A673 (cell line): Measurements from ENCODE around the gene ZNF680. TPM values are rescaled to one million over a fixed set of nuclear protein-coding genes. Genes with fewer than 3 reads are reported as not detected.

ENCODE experiments used
- BruUV-seq: library from RNA; stranded (reverse); fragments of 400-500 nt; replicated peaks from 2 replicates; lab custom pipeline; 2021; lab: Mats Ljungman, UMichigan
- CTCF ChIA-PET: fragments of 300-600 bp; sonication (Branson Sonifier 250); formaldehyde crosslinking; loops from one replicate; lab custom pipeline; 2022; ENCODE audit warnings: antibody characterized with exemption; lab: Charles Lee
- POLR2A ChIA-PET: fragments of 300-600 bp; sonication (Branson Sonifier 250); formaldehyde crosslinking; loops from one replicate; lab custom pipeline; 2022; ENCODE audit warnings: antibody characterized with exemption; ENCODE audit not compliant: low non-redundant PET; lab: Charles Lee
- DNase-seq: peaks from one replicate; pipeline ENCODE4 v3.0.0-alpha.2; 2015; ENCODE audit warnings: low spot score
- H3K27ac ChIP-seq: fragments of 200-600 bp; sonication (generic); 2 replicates; pipeline ENCODE4 v1.5.1; 2016; ENCODE audit warnings: mixed run types, low read depth, mild to moderate bottlenecking, mixed read lengths, antibody characterized with exemption, low read length; ENCODE audit not compliant: poor library complexity, severe bottlenecking
- H3K27me3 ChIP-seq: fragments of 200-600 bp; sonication (generic); replicated peaks from 2 replicates; pipeline ENCODE4 v1.6.1; 2017; ENCODE audit warnings: mixed run types, low read depth, mild to moderate bottlenecking, mixed read lengths, antibody characterized with exemption, low read length; ENCODE audit not compliant: insufficient read depth, poor library complexity
- H3K36me3 ChIP-seq: fragments of 200-600 bp; sonication (generic); 2 replicates; pipeline ENCODE4 v1.6.1; 2016; ENCODE audit warnings: mixed run types, mild to moderate bottlenecking, mixed read lengths, antibody characterized with exemption, low read length; ENCODE audit not compliant: insufficient read depth, poor library complexity, severe bottlenecking
- H3K4me1 ChIP-seq: fragments of 200-600 bp; sonication (generic); 2 replicates; pipeline ENCODE4 v1.6.1; 2017; ENCODE audit warnings: mixed run types, mild to moderate bottlenecking, mixed read lengths, antibody characterized with exemption, low read length; ENCODE audit not compliant: insufficient read depth, poor library complexity, severe bottlenecking
- H3K4me3 ChIP-seq: fragments of 200-600 bp; sonication (generic); 2 replicates; pipeline ENCODE4 v1.5.1; 2016; ENCODE audit warnings: low read depth, mixed run types, mild to moderate bottlenecking, mixed read lengths, low read length; ENCODE audit not compliant: poor library complexity, severe bottlenecking
- H3K9me3 ChIP-seq: fragments of 200-600 bp; sonication (generic); 2 replicates; pipeline ENCODE4 v1.6.1; 2016; ENCODE audit warnings: mixed run types, low read depth, mild to moderate bottlenecking, mixed read lengths, antibody characterized with exemption, low read length; ENCODE audit not compliant: poor library complexity, severe bottlenecking
- EZH2 ChIP-seq: fragments of 200-600 bp; sonication (generic); IDR thresholded peaks from 2 replicates; pipeline ENCODE4 v1.6.1; 2017; ENCODE audit warnings: borderline replicate concordance, low read depth, mild to moderate bottlenecking, mixed read lengths, antibody characterized with exemption, low read length; ENCODE audit not compliant: poor library complexity, severe bottlenecking
- intact Hi-C: fragments of 100-400 bp; cut with micrococcal nuclease; formaldehyde crosslinking; loops from one replicate; pipeline ENCODE4 v1.10.0; 2022; ENCODE audit not compliant: unreplicated experiment
- total RNA-seq: library from RNA; stranded (reverse); gene quantifications from 2 replicates; pipeline ENCODE4 v1.2.3, GENCODE V29; 2021
- TF ChIP-seq, protein P1 (sequence below): fragments of 300-800, 200-600 bp; sonication (generic); conservative IDR thresholded peaks from 2 replicates; pipeline ENCODE4 v1.5.1; 2017; ENCODE audit warnings: low read depth, mild to moderate bottlenecking, antibody characterized with exemption, low read length, moderate library complexity, mixed read lengths

The ZNF680 gene
- total RNA-seq, 1 experiment from 2014 or later, result 10.2 TPM

DNA sequence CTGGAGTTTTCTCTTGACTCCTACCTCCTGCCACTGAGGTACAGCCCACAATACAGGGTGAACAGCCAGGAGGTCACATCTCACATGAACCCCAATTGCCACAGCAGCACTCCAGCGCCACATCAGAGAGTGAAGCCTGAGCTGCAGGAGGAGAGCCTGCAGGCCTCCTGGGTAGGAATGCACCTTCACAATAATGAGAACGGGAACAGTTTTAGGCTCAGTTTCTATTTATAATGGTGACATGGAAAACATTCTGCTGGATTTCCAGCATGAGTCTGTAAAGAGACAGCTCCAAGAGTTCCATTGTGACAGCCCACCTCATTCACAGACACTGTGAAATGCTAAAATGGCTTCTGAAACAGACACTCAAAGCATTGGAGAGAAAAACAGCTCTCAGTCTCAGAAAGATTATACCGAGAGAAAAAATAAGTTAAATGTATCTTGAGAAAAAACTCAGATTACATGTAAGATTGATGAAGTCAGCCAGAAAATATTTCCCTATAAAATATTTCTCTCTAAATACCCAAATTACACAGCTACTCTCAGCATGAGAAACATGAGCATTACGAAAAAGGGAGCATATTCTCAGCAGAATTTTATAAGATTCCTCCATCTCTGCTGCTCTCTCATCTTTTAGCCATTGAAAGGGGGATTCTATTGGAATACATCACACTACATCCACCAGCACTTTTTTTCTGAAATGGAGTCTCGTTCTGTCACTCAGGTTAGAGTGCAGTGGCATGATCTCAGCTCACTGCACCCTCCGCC lies 11.3 kb downstream of the ZNF680 start:
- no peak for DNase-seq
- TF ChIP-seq EZH2, result no peak
- TF ChIP-seq, protein P1, sequence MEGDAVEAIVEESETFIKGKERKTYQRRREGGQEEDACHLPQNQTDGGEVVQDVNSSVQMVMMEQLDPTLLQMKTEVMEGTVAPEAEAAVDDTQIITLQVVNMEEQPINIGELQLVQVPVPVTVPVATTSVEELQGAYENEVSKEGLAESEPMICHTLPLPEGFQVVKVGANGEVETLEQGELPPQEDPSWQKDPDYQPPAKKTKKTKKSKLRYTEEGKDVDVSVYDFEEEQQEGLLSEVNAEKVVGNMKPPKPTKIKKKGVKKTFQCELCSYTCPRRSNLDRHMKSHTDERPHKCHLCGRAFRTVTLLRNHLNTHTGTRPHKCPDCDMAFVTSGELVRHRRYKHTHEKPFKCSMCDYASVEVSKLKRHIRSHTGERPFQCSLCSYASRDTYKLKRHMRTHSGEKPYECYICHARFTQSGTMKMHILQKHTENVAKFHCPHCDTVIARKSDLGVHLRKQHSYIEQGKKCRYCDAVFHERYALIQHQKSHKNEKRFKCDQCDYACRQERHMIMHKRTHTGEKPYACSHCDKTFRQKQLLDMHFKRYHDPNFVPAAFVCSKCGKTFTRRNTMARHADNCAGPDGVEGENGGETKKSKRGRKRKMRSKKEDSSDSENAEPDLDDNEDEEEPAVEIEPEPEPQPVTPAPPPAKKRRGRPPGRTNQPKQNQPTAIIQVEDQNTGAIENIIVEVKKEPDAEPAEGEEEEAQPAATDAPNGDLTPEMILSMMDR, result no peak
- H3K9me3 ChIP-seq, result peaks cover 17% of the 10 kb centered on the region
- H3K4me1 ChIP-seq, result no peaks in the 10 kb centered on the region
- H3K36me3 ChIP-seq, result peaks cover 5% of the 10 kb centered on the region
- ChIA-PET CTCF (no interaction called here), POLR2A (no interaction called here)
- intact Hi-C loops, result no loop called here
- BruUV-seq, result no TSS peak
- no peaks in the 10 kb centered on the region for H3K27me3 ChIP-seq
- H3K4me3 ChIP-seq, result no peak overlapping the region
- no peak overlapping the region for H3K27ac ChIP-seq

DNA sequence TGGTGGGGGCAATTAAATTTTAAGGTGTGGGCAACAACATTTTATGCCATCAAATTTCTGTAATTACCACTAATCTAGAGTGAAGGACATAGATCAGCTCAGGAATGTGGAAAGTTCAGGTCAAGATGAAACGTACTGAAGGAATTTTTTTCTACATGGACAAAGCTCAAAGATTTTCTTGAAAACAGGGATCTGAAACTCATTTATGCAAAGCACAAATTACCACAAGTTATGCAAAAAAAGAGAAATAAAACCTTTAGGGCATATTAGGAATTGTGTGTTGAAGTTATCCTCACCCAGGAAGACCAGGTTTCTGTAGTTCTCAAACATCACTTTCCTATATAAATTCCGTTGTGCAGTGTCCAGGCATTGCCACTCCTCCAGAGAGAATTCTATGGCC lies 18.9 kb downstream of the ZNF680 start:
- Histone ChIP-seq H3K4me3 (no peak overlapping the region), H3K27ac (no peak overlapping the region), H3K4me1 (no peaks in the 10 kb centered on the region), H3K36me3 (peaks cover 14% of the 10 kb centered on the region), H3K27me3 (no peaks in the 10 kb centered on the region), H3K9me3 (peaks cover 5% of the 10 kb centered on the region)
- intact Hi-C loops, result no loop called here
- BruUV-seq, result no TSS peak
- TF ChIP-seq EZH2, result no peak
- TF ChIP-seq, protein P1, result no peak
- CTCF ChIA-PET, result no interaction called here
- POLR2A ChIA-PET, result no interaction called here
- no peak for DNase-seq

DNA sequence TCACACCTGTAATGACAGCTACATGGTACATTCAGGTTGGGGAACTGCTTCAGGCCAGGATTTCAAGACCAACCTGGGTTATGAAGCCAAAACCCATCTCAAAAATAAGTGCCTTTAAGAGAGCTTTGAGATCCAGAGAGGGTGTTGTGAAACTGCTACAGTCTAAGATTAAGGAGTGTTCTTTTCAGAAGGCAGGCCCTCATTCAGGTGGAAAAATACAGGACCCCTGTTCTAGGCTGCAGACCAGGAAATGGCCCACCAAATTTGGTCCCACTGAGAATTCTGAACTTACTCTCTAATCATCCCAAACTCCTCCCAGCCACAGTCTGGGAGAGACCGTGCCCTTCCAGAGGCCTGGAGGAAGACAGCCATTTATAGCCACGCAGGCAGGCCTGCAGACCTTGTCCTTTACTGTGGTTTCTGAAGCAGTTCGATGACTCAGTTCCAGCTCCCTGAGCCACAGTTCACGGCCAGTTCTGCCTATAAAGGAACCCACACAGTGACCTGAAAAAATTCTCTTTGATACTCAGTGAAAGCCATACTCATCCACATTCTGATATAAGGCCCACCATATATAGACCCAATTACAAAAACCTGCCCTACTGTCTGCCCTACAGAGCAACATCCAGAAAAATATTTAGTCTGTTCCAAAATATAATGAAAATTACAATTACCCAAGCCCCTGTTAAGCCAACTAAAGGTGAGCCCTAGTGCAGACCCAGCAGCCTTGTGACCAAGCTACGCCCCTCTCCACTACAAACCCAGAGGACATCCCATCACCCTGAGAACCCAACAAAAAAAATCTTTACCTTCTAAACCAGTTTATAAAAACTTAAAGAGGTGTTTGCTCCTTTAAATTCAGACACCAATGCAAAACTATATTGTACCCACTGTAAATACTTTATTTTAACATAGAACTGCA lies 21.2 kb downstream of the ZNF680 start:
- CTCF ChIA-PET, result no interaction called here
- H3K4me1 ChIP-seq, result no peaks in the 10 kb centered on the region
- intact Hi-C loops, result no loop called here
- DNase-seq, result no peak
- no peak overlapping the region for H3K4me3 ChIP-seq
- TF ChIP-seq, protein P1, result no peak
- TF ChIP-seq EZH2, result no peak
- POLR2A ChIA-PET, result no interaction called here
- BruUV-seq, result no TSS peak
- H3K27me3 ChIP-seq, result no peaks in the 10 kb centered on the region
- H3K9me3 ChIP-seq, result peaks cover 18% of the 10 kb centered on the region
- peaks cover 16% of the 10 kb centered on the region for H3K36me3 ChIP-seq
- no peak overlapping the region for H3K27ac ChIP-seq
